HG03439 (cell line): ENCODE measurements around the gene LRRC32.
A peak's percentile ranks its signal among the peaks of the same experiment; 100 is the strongest.
"Not testable (repeated sequence)": the region's sequence is repeated elsewhere in the genome, so short reads cannot be mapped to it uniquely, and the experiment has no call there.

ENCODE experiments used
- ATAC-seq: cut with Tn5 transposase; IDR thresholded peaks from one replicate; pipeline ENCODE4 v1.9.1; 2021; ENCODE audit warnings: mild to moderate bottlenecking, moderate library complexity; ENCODE audit not compliant: unreplicated experiment

LRRC32 gene

DNA sequence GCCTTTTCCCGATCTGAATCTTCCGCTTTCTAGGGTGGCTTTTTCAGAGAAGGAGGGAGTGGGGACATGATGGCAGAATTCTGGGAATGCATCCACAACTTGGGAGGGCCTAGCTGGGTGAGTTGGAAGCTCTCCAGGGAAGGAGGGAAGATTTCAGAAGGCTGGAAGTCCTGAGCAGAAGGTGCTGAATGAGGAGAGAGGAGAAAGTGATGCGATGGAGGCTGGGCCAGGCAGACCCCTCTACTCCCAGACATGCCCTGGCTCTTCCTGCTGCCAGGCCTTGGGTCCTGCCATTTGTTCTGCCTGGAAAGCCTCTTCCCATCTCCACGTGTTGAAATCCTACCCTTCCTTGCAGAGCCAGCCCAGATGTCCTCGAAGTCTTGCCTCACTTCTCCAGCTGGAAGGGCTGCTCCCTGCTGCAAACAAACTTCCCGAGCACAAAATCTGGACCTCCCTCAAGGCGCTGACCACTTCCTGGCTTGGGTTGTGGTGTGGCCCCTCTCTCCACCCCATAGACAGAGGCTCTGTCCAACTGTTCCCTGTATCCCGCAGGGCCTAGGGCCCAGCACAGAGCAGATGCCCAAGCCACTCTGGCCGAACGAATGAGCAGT is 16.8 kb downstream of the LRRC32 start:
- ATAC-seq = no peak

DNA sequence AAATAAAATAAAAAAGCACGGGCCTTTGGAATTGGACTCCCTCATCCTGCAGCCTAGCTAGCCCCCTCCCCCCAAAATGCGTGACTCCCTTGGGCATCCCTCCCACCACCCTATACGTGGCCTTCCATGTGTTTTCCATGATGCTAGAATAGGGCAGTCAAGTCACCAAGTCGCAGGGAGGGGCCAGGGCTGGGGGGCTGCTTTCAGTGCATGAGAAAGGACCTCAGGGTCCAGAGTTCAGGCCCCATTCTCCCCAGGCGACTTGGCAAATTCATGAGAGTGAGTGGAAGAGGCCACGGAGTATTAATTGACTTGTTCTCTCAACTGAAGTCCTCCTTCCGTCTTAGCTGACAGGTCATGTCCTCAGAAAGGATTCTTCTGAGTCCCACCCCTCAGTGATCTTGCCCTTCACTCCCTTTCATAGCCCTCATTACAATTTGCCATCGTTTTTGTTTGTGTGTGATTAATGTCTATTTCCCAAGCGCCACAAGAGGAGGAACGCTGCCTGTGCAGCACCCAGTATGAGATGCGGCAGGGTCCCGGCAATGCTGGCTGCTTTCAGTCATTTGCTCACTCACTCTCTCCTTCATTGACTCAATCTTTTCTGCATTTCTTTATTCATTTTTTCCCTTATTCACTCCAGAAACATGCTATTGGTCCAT is 17.4 kb downstream of the LRRC32 start:
- no peak for ATAC-seq

DNA sequence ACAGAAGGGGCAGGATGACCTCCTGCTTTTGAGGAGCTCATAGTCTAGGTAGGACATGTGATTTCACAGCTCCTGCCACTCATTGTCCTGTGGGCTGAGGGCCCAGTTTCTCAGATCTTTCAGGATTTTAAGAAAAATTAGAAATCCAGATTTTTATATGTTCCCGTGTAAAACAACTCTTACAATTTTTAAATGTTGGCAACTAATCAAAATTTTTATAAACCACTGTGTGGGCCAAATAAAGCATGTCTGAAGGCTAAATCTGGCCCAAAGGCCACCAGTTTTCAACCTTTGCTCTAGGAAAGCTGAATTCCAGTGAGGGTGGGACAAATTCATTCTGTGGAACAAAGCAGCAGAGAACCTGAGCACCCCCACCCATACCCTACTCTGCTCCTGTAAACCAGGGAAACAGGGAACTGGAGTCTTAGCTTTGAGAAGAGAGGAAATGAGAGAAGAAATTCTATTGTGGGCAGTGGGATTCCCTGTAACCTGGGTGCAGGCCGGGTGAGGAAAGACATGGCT is 20.6 kb downstream of the LRRC32 start:
- ATAC-seq = no peak

DNA sequence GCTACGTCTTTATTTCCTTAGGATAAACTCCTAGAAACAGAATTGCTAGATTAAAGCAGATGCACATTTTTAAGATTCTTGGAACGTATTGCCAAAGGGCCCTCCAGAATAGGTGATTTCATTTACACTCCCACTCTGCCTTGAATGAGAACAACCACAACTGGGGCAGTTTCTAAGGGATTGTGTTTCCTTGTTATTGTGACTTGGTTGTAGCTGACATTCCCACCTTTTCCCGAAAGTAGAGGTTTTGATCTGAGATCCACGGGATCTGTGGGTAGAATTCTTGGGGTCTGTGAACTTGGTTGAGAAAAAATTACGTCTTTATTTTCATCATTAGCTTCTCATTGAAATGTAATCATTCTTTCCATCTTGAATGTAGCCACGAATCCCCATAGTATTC is 21.5 kb downstream of the LRRC32 start:
- ATAC-seq = no peak

GRCh38 chr11:76648061-76648460 is 22.5 kb downstream of the LRRC32 start:
- ATAC-seq = no peak

GRCh38 chr11:76646882-76647534 is 23.5 kb downstream of the LRRC32 start:
- no peak for ATAC-seq

DNA sequence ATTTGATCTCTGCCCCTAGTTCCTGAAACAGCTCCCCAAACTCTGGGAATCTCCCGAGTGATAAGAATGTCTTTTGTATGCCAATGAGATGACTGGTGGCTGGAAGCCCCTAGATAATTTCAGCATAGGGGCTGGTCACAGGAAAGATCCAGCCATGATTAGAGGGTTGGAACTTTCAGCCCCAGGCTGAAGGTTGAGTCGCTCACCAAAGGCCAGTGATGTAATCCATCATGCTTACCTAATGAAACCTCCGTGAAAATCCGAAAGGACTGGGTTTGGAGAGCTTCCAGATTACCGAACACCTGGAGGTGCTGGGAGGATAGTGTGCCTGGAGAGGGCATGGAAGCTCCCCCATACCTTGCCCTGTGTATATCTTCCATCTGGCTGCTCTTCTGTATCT is 26.0 kb downstream of the LRRC32 start:
- no peak for ATAC-seq

DNA sequence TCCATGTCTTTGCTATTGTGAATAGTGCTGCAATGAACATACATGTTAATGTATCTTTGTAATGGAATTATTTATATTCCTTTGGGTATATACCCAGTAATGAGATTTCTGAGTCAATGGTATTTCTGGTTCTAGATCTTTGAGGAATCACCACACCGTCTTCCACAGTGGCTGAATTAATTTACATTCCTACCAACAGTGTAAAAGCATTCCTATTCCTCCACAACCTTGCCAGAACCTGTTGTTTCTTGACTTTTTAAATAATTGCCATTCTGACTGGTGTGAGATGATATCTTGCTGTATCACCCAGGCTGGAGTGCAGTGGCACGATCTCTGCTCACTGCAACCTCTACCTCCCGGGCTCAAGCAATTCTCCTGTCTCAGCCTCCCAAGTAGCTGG is 26.8 kb downstream of the LRRC32 start:
- ATAC-seq = not testable (repeated sequence)

DNA sequence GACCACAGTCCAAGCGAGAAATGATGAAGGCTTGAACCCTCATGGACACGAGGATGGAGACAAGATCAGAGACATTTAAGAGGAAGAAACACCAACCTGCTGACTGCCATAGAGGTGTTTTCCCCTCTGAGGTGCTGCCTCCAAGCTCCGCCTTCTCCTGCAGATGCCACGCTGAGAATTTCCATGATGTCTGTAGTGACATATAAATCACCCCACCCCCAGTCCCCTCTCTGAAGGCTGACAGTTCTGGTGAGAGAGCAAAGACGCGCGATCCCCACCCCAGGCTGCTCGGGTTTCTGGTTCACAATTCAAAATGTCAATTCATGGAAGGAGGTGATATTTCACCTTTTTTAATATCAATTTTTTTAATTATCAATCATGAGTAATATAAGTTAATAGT is 28.2 kb downstream of the LRRC32 start:
- ATAC-seq = no peak

GRCh38 chr11:76641905-76642304 is 28.6 kb downstream of the LRRC32 start:
- no peak for ATAC-seq

- no peak for ATAC-seq
These were observed 30.0 kb downstream of the LRRC32 start for GRCh38 chr11:76640501-76640900.

- ATAC-seq = no peak
These were observed 30.9 kb downstream of the LRRC32 start for GRCh38 chr11:76639621-76640020.

DNA sequence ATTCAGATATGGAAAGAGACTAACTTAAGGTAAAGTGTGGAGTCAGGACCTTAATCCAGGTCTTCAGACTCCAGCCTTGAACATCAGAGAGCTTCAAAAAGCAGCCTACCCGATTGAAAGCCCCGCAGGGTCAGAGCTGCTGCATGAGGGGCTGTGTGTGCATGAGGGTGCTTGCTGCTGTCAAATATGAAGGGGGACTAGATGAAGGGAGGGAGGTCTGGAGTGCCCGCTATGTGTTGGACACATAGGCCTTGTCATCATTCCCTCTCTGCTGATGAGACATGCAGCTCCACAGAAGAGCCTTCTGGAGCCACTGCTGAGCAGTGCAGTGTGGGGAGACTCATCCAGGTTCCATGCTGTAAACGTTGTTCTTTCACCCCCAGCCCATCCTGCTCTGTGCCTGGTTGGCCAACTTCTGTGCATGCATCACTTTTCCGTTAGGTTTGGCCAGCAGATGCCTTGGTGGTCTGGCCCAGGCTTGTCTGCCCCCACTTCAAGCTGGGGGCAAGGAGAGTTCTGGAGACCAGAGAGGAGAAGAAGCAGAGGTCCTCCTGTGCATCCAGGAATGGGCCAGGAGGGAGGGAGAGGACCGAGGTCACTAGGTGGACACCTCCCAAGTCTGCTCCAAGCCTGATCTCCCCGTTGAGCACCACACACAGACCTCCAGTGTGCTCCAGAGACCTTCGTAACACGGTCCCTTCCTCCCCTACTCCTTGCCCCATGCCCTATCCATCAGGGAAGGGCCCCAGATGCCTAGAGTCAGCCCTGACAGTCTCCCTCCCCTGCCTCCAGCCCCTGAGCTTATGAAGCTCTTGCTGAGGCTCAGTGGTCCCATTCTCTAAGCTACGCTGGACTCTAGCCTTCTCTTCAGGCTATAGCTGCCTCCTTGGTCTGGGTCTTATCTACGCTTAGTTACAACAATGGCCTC is 32.0 kb downstream of the LRRC32 start:
- no peak for ATAC-seq

- ATAC-seq = peak; percentile 55
These were observed 32.9 kb downstream of the LRRC32 start for GRCh38 chr11:76637491-76638269.

GRCh38 chr11:76636826-76637460 is 33.6 kb downstream of the LRRC32 start:
- no peak for ATAC-seq

DNA sequence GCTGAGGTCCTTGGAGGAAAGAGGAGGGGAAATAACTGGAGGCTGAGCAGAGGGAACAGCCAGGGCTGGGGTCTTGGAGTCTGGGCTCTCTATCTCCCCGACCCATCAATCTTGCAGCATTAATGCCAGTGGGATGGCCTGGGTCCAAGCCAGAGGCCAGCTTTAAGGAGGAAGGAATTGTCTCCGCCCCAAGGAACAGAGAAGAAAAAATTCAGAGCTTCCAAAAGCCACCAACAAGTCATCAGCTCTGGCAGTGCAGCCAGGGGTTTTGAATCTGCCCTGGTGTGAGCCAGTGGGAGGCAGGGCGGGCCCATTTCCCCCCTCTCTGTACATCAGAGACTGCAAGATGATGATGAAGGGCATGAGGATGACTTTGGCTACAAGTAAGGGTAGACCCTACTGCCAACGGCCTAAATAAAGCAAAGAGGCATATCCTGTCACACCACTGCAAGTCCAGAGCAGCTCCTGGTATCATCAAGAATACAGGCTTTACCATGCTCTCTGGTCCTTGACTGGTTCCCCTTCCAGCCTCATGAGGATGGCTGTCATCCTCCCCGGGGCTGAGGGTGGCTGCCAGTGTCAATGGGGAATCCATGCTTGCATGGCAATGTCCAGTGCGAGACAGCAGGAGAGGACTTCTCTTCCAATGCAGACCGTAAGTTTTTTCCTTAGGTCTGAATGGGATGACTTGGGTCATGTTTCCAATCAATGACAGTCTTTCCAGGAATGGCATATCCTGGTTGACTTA is 34.4 kb downstream of the LRRC32 start:
- no peak for ATAC-seq

- no peak for ATAC-seq
These were observed 35.7 kb downstream of the LRRC32 start for GRCh38 chr11:76634886-76635285.

GRCh38 chr11:76632492-76632891 is 38.1 kb downstream of the LRRC32 start:
- ATAC-seq = no peak
